ENCODE results near the gene GMEB2. TPM values are rescaled to one million over a fixed set of nuclear protein-coding genes. Genes with fewer than 3 reads are reported as not detected.

Gene GMEB2
- total RNA-seq, 1 experiment from 2014 or later = 19.6 TPM

GRCh38 chr20:63546256-63546955, 80.5 kb downstream of the GMEB2 start:
- DNase-seq (ENCODE audit: unreplicated experiment) = no peak
- intact Hi-C loops (cut with micrococcal nuclease) = no loop called here
- Mint-ChIP-seq H3K27ac (ENCODE audit: low read depth, unreplicated experiment) (no peak overlapping the region), H3K9me3 (ENCODE audit: unreplicated experiment) (no peaks in the 10 kb centered on the region), H3K4me3 (ENCODE audit: unreplicated experiment) (no peak overlapping the region), H3K36me3 (ENCODE audit: insufficient read depth, unreplicated experiment) (peaks cover 7% of the 10 kb centered on the region), H3K4me1 (ENCODE audit: insufficient read depth, unreplicated experiment) (peaks cover 21% of the 10 kb centered on the region), H3K27me3 (ENCODE audit: insufficient read depth, unreplicated experiment) (no peaks in the 10 kb centered on the region)
- ChIA-PET CTCF (interaction anchor here (0.6 to 2.6 kb wide), 3 partner anchors 9 to 428 kb away, joined by 3 to 9 read pairs (median 5); no protein-coding TSS in a partner anchor), POLR2A (interaction anchor here (1.4 to 1.5 kb wide), 2 partner anchors 161 to 273 kb away, joined by 3 to 4 read pairs; partner anchors contain the start of genes ARFGAP1, ARFRP1 and ZGPAT)
- no peak for TF ChIP-seq CTCF (IDR thresholded peaks at IDR 0.05; ENCODE audit: unreplicated experiment)
- no TSS peak for BruUV-seq (replicated peaks)

DNA sequence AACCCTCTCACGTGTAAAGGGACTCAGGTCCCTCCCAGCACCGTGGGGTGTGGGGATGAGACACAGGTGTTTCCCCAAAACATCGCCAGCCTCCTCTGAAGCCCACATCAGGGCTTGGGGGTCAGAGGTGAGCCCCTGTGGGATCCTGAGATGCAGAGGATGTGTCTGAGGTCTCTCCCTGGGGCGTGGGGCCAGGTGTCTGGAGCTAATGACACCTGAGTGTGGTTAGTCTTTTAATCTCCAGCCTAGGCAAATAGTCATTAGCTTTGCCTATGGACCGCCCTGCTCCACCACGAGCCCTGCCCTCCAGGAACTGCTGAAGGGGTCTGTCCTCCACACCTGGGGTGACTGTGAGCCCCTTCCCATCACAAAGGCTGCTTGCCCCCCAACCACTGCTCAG, 81.1 kb downstream of the GMEB2 start:
- Mint-ChIP-seq H3K9me3 (ENCODE audit: unreplicated experiment) (no peaks in the 10 kb centered on the region), H3K4me3 (ENCODE audit: unreplicated experiment) (no peak overlapping the region), H3K4me1 (ENCODE audit: insufficient read depth, unreplicated experiment) (peaks cover 21% of the 10 kb centered on the region), H3K27ac (ENCODE audit: low read depth, unreplicated experiment) (no peak overlapping the region), H3K27me3 (ENCODE audit: insufficient read depth, unreplicated experiment) (no peaks in the 10 kb centered on the region), H3K36me3 (ENCODE audit: insufficient read depth, unreplicated experiment) (peaks cover 7% of the 10 kb centered on the region)
- no peak for TF ChIP-seq CTCF (IDR thresholded peaks at IDR 0.05; ENCODE audit: unreplicated experiment)
- POLR2A ChIA-PET = interaction anchor here (0.7 to 2.7 kb wide), 6 partner anchors 10 to 273 kb away, joined by 3 to 12 read pairs (median 4); partner anchors contain the start of genes ARFGAP1, ARFRP1, PPDPF and ZGPAT
- no peak for DNase-seq (ENCODE audit: unreplicated experiment)
- CTCF ChIA-PET = interaction anchor here (0.9 to 2.6 kb wide), 2 partner anchors 36 to 429 kb away, joined by 3 to 9 read pairs; no protein-coding TSS in a partner anchor
- intact Hi-C loops (cut with micrococcal nuclease) = no loop called here
- no TSS peak for BruUV-seq (replicated peaks)

DNA sequence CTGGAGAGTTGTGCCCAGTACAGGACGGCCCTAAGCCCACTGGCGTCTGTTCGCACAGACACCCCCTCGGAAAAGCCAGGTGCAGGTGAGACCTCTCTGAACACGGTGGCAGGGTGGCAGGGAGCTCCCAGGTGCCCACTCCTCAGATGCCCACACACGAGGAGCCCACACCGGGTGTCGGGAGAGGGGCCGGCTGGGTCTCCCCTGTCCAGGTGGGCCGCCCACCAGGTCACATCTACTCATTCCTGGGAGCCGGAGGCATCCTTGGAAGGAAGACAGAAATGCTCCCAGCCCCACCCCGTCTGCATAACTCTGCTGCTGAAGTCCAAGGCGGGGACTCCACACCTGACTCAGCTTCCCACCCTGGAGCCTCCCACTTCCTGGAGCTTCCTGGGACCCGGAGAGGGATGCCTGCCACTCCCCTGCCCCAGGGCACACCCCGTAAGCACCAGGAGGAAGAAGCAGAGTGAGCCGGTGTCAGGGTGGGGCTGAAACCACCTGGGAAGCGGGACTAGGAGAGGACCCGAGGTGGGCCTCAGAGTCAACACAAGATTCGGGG, 81.9 kb downstream of the GMEB2 start:
- no peak for TF ChIP-seq CTCF (IDR thresholded peaks at IDR 0.05; ENCODE audit: unreplicated experiment)
- CTCF ChIA-PET = interaction anchor here (0.6 to 2.6 kb wide), 5 partner anchors 23 to 576 kb away, joined by 3 to 9 read pairs (median 4); no protein-coding TSS in a partner anchor
- Mint-ChIP-seq H3K36me3 (ENCODE audit: insufficient read depth, unreplicated experiment) (peaks cover 7% of the 10 kb centered on the region), H3K27me3 (ENCODE audit: insufficient read depth, unreplicated experiment) (no peaks in the 10 kb centered on the region), H3K9me3 (ENCODE audit: unreplicated experiment) (no peaks in the 10 kb centered on the region), H3K4me1 (ENCODE audit: insufficient read depth, unreplicated experiment) (peaks cover 21% of the 10 kb centered on the region), H3K4me3 (ENCODE audit: unreplicated experiment) (no peak overlapping the region), H3K27ac (ENCODE audit: low read depth, unreplicated experiment) (no peak overlapping the region)
- POLR2A ChIA-PET = interaction anchor here (0.7 to 2.7 kb wide), 10 partner anchors 9 to 320 kb away, joined by 3 to 12 read pairs (median 4); partner anchors contain the start of genes ARFGAP1, ARFRP1, FNDC11 and PPDPF
- DNase-seq (ENCODE audit: unreplicated experiment) = peak; percentile 82
- intact Hi-C loops (cut with micrococcal nuclease) = no loop called here
- BruUV-seq (replicated peaks) = no TSS peak
